Measurements from ENCODE around the gene EHD3. TPM values are rescaled to one million over a fixed set of nuclear protein-coding genes. Genes with fewer than 3 reads are reported as not detected.

EHD3 gene
- total and polyA plus RNA-seq, 2 of the 13 experiments (the other 11 are each of a cell fraction or from before 2014, with no cell fraction given) = 0.20 to 0.69 TPM

DNA sequence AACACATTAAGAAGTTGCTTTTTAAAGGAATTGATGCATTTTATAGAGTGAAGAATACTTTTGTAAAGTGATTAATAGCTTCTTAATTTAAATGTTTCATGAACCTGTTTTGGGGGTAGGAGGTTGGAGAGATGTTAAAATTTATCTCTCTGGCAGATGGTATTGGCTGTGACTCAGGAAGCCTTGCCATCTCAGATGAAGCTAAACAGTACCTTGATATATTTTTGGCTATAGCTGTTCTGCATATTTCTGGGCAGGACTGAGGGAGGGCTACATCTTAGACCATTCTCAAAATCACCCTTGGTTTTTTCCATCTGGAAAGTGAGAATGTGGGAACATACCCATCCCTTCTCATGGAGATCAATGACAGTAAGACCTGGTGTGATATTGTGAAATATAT lies 30.0 kb upstream of the EHD3 start:
- ChIA-PET CTCF (ENCODE audit: low intra/inter-chr PET ratio, low total read pairs) (no interaction called here), POLR2A (no interaction called here)
- Histone ChIP-seq H2AFZ (ENCODE audit: low read length) (no peak overlapping the region), H3K9ac (ENCODE audit: insufficient read depth, low read depth, low read length) (no peak overlapping the region), H3K27ac (ENCODE audit: extremely low read length, insufficient read depth, low read length) (no peak overlapping the region), H4K20me1 (ENCODE audit: insufficient read depth, low read length) (no peaks in the 10 kb centered on the region), H3K9me3 (ENCODE audit: low read length) (no peaks in the 10 kb centered on the region), H3K79me2 (ENCODE audit: insufficient read depth, low read length) (no peaks in the 10 kb centered on the region), H3K36me3 (replicated peaks in 1 of 2; ENCODE audit: control insufficient read depth in 1 of 2, insufficient read depth in 2 of 2, low read length in 2 of 2) (no peaks in the 10 kb centered on the region), H3K4me3 (replicated peaks in 1 of 3; ENCODE audit: insufficient read depth in 1 of 3, low read depth in 2 of 3, low read length in 3 of 3) (no peak overlapping the region), H3K4me2 (ENCODE audit: low read depth, low read length) (no peak overlapping the region), H3K4me1 (ENCODE audit: insufficient read depth, low read length) (no peaks in the 10 kb centered on the region), H3K27me3 (ENCODE audit: control insufficient read depth in 1 of 2, insufficient read depth in 2 of 2, low read length in 2 of 2) (peaks cover 0 to 15% of the 10 kb centered on the region in 2 experiments; a peak in 2 of 5 replicates)
- in situ Hi-C loops (cut with HindIII; ENCODE audit: extremely low pct_ligation_motif_present, low pct_unique_long_range_greater_than_20kb) (no loop called here), intact Hi-C loops (cut with micrococcal nuclease; ENCODE audit: unreplicated experiment) (no loop called here)
- no peak for TF ChIP-seq ZNF556 (CRISPR knock-in tag; IDR thresholded peaks at IDR 0.05; ENCODE audit: borderline replicate concordance)
- TF ChIP-seq CEBPB (IDR thresholded peaks at IDR 0.05; ENCODE audit: borderline replicate concordance, low read depth, low read length) = 0 out of 2 replicates have a peak, but pooled peaks have one; percentile 33
- ATAC-seq = no peak
- no peak for DNase-seq (ENCODE audit: low spot score)
- BruUV-seq (replicated peaks) = no TSS peak
- no peak for FAIRE-seq

DNA sequence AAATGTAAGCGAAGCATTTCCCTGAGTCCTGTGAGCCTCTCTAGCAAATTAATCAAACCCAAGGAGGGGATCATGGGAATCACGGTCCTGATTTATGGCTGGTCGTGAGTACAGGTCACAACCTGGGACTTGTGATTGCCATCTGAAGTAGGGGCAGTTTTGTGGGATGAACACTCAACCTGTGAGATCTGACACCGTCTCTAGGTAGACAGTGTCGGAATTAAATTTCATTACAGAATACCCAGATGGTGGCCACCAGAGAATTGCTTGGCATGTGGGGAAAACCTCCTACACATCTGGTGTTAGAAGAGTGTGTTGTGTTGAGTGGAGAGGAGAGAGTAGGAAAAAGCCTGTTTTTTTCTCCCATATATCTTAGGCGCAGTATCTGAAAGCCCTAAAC lies 29.2 kb upstream of the EHD3 start:
- Histone ChIP-seq H3K27me3 (ENCODE audit: control insufficient read depth in 1 of 2, insufficient read depth in 2 of 2, low read length in 2 of 2) (peaks cover 0 to 15% of the 10 kb centered on the region in 2 experiments; a peak in 2 of 5 replicates), H3K4me1 (ENCODE audit: insufficient read depth, low read length) (no peaks in the 10 kb centered on the region), H3K4me3 (replicated peaks in 1 of 3; ENCODE audit: insufficient read depth in 1 of 3, low read depth in 2 of 3, low read length in 3 of 3) (no peak overlapping the region), H3K79me2 (ENCODE audit: insufficient read depth, low read length) (no peaks in the 10 kb centered on the region), H3K27ac (ENCODE audit: extremely low read length, insufficient read depth, low read length) (no peak overlapping the region), H2AFZ (ENCODE audit: low read length) (no peak overlapping the region), H3K9me3 (ENCODE audit: low read length) (no peaks in the 10 kb centered on the region), H4K20me1 (ENCODE audit: insufficient read depth, low read length) (no peaks in the 10 kb centered on the region), H3K9ac (ENCODE audit: insufficient read depth, low read depth, low read length) (no peak overlapping the region), H3K36me3 (replicated peaks in 1 of 2; ENCODE audit: control insufficient read depth in 1 of 2, insufficient read depth in 2 of 2, low read length in 2 of 2) (no peaks in the 10 kb centered on the region), H3K4me2 (ENCODE audit: low read depth, low read length) (no peak overlapping the region)
- 19% methylated on average over 6 of the region's 6 CpGs for WGBS (ENCODE audit: low lambda C conversion rate)
- ATAC-seq (no peak), DNase-seq (ENCODE audit: low spot score) (no peak), FAIRE-seq (no peak)
- ChIA-PET POLR2A (no interaction called here), CTCF (ENCODE audit: low intra/inter-chr PET ratio, low total read pairs) (no interaction called here)
- in situ Hi-C loops (cut with HindIII; ENCODE audit: extremely low pct_ligation_motif_present, low pct_unique_long_range_greater_than_20kb) (no loop called here), intact Hi-C loops (cut with micrococcal nuclease; ENCODE audit: unreplicated experiment) (no loop called here)
- BruUV-seq (replicated peaks) = no TSS peak
- TF ChIP-seq, protein P1, sequence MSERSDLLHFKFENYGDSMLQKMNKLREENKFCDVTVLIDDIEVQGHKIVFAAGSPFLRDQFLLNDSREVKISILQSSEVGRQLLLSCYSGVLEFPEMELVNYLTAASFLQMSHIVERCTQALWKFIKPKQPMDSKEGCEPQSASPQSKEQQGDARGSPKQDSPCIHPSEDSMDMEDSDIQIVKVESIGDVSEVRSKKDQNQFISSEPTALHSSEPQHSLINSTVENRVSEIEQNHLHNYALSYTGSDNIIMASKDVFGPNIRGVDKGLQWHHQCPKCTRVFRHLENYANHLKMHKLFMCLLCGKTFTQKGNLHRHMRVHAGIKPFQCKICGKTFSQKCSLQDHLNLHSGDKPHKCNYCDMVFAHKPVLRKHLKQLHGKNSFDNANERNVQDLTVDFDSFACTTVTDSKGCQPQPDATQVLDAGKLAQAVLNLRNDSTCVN (CRISPR knock-in tag; IDR thresholded peaks at IDR 0.05; ENCODE audit: borderline replicate concordance) = no peak
- TF ChIP-seq ZNF253 (CRISPR knock-in tag; IDR thresholded peaks at IDR 0.05; ENCODE audit: borderline replicate concordance) (no peak), RFXANK (CRISPR knock-in tag; IDR thresholded peaks at IDR 0.05) (no peak), ATF5 (CRISPR knock-in tag; IDR thresholded peaks at IDR 0.05; ENCODE audit: low read depth) (no peak)

Measured in HepG2 (cell line).